ENCODE results near the gene PNCK. TPM values are rescaled to one million over a fixed set of nuclear protein-coding genes. Genes with fewer than 3 reads are reported as not detected.

Gene PNCK
- total and polyA plus RNA-seq, 4 donors = 0.44 to 0.77 (median 0.67) TPM

GRCh38 chrX:153645921-153646488 lies 27.6 kb downstream of the PNCK start:
- Histone ChIP-seq H3K27me3 (ENCODE audit: control insufficient read depth in 3 of 3, insufficient read depth in 3 of 3, low read length in 2 of 3) (peaks cover 28 to 57% (median 35%) of the 10 kb centered on the region in 3 donors), H3K4me1 (ENCODE audit: control insufficient read depth in 5 of 5, insufficient read depth in 5 of 5, low read length in 5 of 5) (peaks cover 0 to 5% (median 3%) of the 10 kb centered on the region in 5 donors), H3K36me3 (ENCODE audit: control insufficient read depth in 4 of 4, insufficient read depth in 4 of 4, low read length in 4 of 4) (no peaks in the 10 kb centered on the region), H3K9ac (ENCODE audit: insufficient read depth in 1 of 2, low read length in 2 of 2) (no peak overlapping the region), H3K27ac (ENCODE audit: low read depth in 1 of 2, low read length in 1 of 2) (no peak overlapping the region), H3K4me3 (no peak overlapping the region), H3K9me3 (ENCODE audit: control insufficient read depth in 4 of 4, insufficient read depth in 3 of 4, low read length in 3 of 4) (peaks cover 0 to 18% (median 0%) of the 10 kb centered on the region in 4 donors)
- DNase-seq = no peak
- WGBS, 2 donors = 58 to 59% methylated on average over 10 of the region's 10 CpGs
- ATAC-seq (ENCODE audit: insufficient read depth, low FRiP score) = no peak
- no peak for TF ChIP-seq CTCF (IDR thresholded peaks at IDR 0.05; ENCODE audit: control extremely low read depth, extremely low read depth)

GRCh38 chrX:153645151-153645550 lies 28.5 kb downstream of the PNCK start:
- ATAC-seq (ENCODE audit: insufficient read depth, low FRiP score) (no peak), DNase-seq (no peak)
- no peak overlapping the region for H3K4me3 ChIP-seq
- H3K4me1 ChIP-seq (ENCODE audit: control insufficient read depth in 5 of 5, insufficient read depth in 5 of 5, low read length in 5 of 5) = peaks cover 0 to 5% (median 3%) of the 10 kb centered on the region in 5 donors
- H3K27me3 ChIP-seq (ENCODE audit: control insufficient read depth in 3 of 3, insufficient read depth in 3 of 3, low read length in 2 of 3) = peaks cover 32 to 59% (median 35%) of the 10 kb centered on the region in 3 donors
- WGBS, 2 donors = 61 to 65% methylated on average over 4 to 6 of the region's 6 CpGs
- no peak overlapping the region for H3K9ac ChIP-seq (ENCODE audit: insufficient read depth in 1 of 2, low read length in 2 of 2)
- no peak for TF ChIP-seq CTCF (IDR thresholded peaks at IDR 0.05; ENCODE audit: control extremely low read depth, extremely low read depth)
- peaks cover 0 to 18% (median 0%) of the 10 kb centered on the region in 4 donors for H3K9me3 ChIP-seq (ENCODE audit: control insufficient read depth in 4 of 4, insufficient read depth in 3 of 4, low read length in 3 of 4)
- no peaks in the 10 kb centered on the region for H3K36me3 ChIP-seq (ENCODE audit: control insufficient read depth in 4 of 4, insufficient read depth in 4 of 4, low read length in 4 of 4)
- no peak overlapping the region for H3K27ac ChIP-seq (ENCODE audit: low read depth in 1 of 2, low read length in 1 of 2)

GRCh38 chrX:153644356-153645125 lies 29.1 kb downstream of the PNCK start:
- ATAC-seq (ENCODE audit: insufficient read depth, low FRiP score) (no peak), DNase-seq (peak in 1 of 3 donors; percentile 12)

More at GRCh38 chrX:153644356-153645125, 29.1 kb downstream of the PNCK start:
- Histone ChIP-seq H3K36me3 (ENCODE audit: control insufficient read depth in 4 of 4, insufficient read depth in 4 of 4, low read length in 4 of 4) (no peaks in the 10 kb centered on the region), H3K9me3 (ENCODE audit: control insufficient read depth in 4 of 4, insufficient read depth in 3 of 4, low read length in 3 of 4) (peaks cover 0 to 17% (median 0%) of the 10 kb centered on the region in 4 donors), H3K27me3 (ENCODE audit: control insufficient read depth in 3 of 3, insufficient read depth in 3 of 3, low read length in 2 of 3) (peaks cover 32 to 59% (median 35%) of the 10 kb centered on the region in 3 donors), H3K4me3 (no peak overlapping the region), H3K27ac (ENCODE audit: low read depth in 1 of 2, low read length in 1 of 2) (no peak overlapping the region), H3K4me1 (ENCODE audit: control insufficient read depth in 5 of 5, insufficient read depth in 5 of 5, low read length in 5 of 5) (peaks cover 0 to 5% (median 3%) of the 10 kb centered on the region in 5 donors), H3K9ac (ENCODE audit: insufficient read depth in 1 of 2, low read length in 2 of 2) (no peak overlapping the region)
- 9 to 32% methylated on average over 22 to 46 of the region's 46 CpGs for WGBS, 2 donors
- TF ChIP-seq CTCF (IDR thresholded peaks at IDR 0.05; ENCODE audit: control extremely low read depth, extremely low read depth) = no peak
